RPMI7951 (cell line): ENCODE results near the gene PRPF38B. TPM values are rescaled to one million over a fixed set of nuclear protein-coding genes. Genes with fewer than 3 reads are reported as not detected.
A peak's percentile ranks its signal among the peaks of the same experiment; 100 is the strongest.
"Not testable (repeated sequence)": the region's sequence is repeated elsewhere in the genome, so short reads cannot be mapped to it uniquely, and the experiment has no call there.

Experiments
- DNase-seq: peaks from one replicate; pipeline ENCODE4 v3.0.0-alpha.2; 2012; ENCODE audit warnings: low read depth
- total RNA-seq: library from RNA; depleted of rRNA; stranded (reverse); fragments of >200 nt; shearing (Covaris generic); gene quantifications from 2 replicates; pipeline ENCODE4 v1.2.3, GENCODE V29; 2014; rRNA removed

PRPF38B gene
- 13.7 and 16.0 TPM in 2 replicates for total RNA-seq

- DNase-seq = peak; percentile 91
Observed at GRCh38 chr1:108691942-108692723, at the start of gene PRPF38B. TSS of gene PRPF38B (plus strand) at chr1:108692310. CDS start at chr1:108692592, 282 bp downstream.

- DNase-seq = peak; percentile 69
Observed at GRCh38 chr1:108643492-108644335, 48.4 kb upstream of the PRPF38B start.

- DNase-seq = no peak
Observed at GRCh38 chr1:108644984-108645383, 47.1 kb upstream of the PRPF38B start.

- DNase-seq = no peak
Observed at GRCh38 chr1:108645564-108646184, 46.4 kb upstream of the PRPF38B start.

GRCh38 chr1:108646265-108646647 lies 45.9 kb upstream of the PRPF38B start:
- no peak for DNase-seq

GRCh38 chr1:108646648-108647269 lies 45.4 kb upstream of the PRPF38B start:
- DNase-seq = peak; percentile 80

GRCh38 chr1:108653431-108654105 lies 38.5 kb upstream of the PRPF38B start:
- no peak for DNase-seq

- no peak for DNase-seq
Observed at GRCh38 chr1:108657356-108658080, 34.6 kb upstream of the PRPF38B start.

- DNase-seq = peak; percentile 74
Observed at GRCh38 chr1:108661030-108661609, 31.0 kb upstream of the PRPF38B start, which contains the start of gene HENMT1. TSS of gene HENMT1 (minus strand) at chr1:108661093. CDS start at chr1:108659884, 1,209 bp downstream.

GRCh38 chr1:108663074-108663473 lies 29.0 kb upstream of the PRPF38B start:
- DNase-seq = no peak

- DNase-seq = no peak
Observed at GRCh38 chr1:108664481-108664880, 27.6 kb upstream of the PRPF38B start.

- no peak for DNase-seq
Observed at GRCh38 chr1:108665067-108665466, 27.0 kb upstream of the PRPF38B start.

GRCh38 chr1:108665771-108666170 lies 26.3 kb upstream of the PRPF38B start:
- no peak for DNase-seq

GRCh38 chr1:108667422-108667821 lies 24.7 kb upstream of the PRPF38B start:
- not testable (repeated sequence) for DNase-seq

GRCh38 chr1:108668777-108669176 lies 23.3 kb upstream of the PRPF38B start:
- DNase-seq = no peak

- DNase-seq = no peak
Observed at GRCh38 chr1:108669679-108670078, 22.4 kb upstream of the PRPF38B start.

- no peak for DNase-seq
Observed at GRCh38 chr1:108670131-108670773, 21.9 kb upstream of the PRPF38B start.

GRCh38 chr1:108671143-108671542 lies 21.0 kb upstream of the PRPF38B start:
- no peak for DNase-seq

GRCh38 chr1:108678706-108679105 lies 13.4 kb upstream of the PRPF38B start:
- no peak for DNase-seq
